NAMALWA (cell line): ENCODE data around the gene SERPINB1.
"Not testable (repeated sequence)": the region's sequence is repeated elsewhere in the genome, so short reads cannot be mapped to it uniquely, and the experiment has no call there.

Experiments
- DNase-seq: peaks from one replicate; pipeline ENCODE4 v3.0.0-alpha.2; 2015; ENCODE audit warnings: low spot score

SERPINB1 gene

GRCh38 chr6:2817903-2818443 is 23.7 kb downstream of the SERPINB1 start:
- no peak for DNase-seq

GRCh38 chr6:2816158-2816557 is 25.5 kb downstream of the SERPINB1 start:
- DNase-seq = no peak

GRCh38 chr6:2812695-2813094 is 29.0 kb downstream of the SERPINB1 start:
- no peak for DNase-seq

GRCh38 chr6:2810092-2810671 is 31.5 kb downstream of the SERPINB1 start:
- no peak for DNase-seq

GRCh38 chr6:2809015-2809414 is 32.6 kb downstream of the SERPINB1 start:
- DNase-seq = no peak

GRCh38 chr6:2807342-2808090 is 34.1 kb downstream of the SERPINB1 start:
- DNase-seq = no peak

GRCh38 chr6:2806644-2807043 is 35.0 kb downstream of the SERPINB1 start:
- DNase-seq = no peak

- no peak for DNase-seq
These were observed 36.6 kb downstream of the SERPINB1 start for GRCh38 chr6:2805031-2805430.

- no peak for DNase-seq
These were observed 37.1 kb downstream of the SERPINB1 start for GRCh38 chr6:2804516-2804915.

- DNase-seq = no peak
These were observed 37.8 kb downstream of the SERPINB1 start for GRCh38 chr6:2803731-2804429.

- DNase-seq = no peak
These were observed 39.1 kb downstream of the SERPINB1 start for GRCh38 chr6:2802521-2803060.

GRCh38 chr6:2801687-2802086 is 40.0 kb downstream of the SERPINB1 start:
- not testable (repeated sequence) for DNase-seq

- no peak for DNase-seq
These were observed 40.9 kb downstream of the SERPINB1 start for GRCh38 chr6:2800552-2801316.

- DNase-seq = no peak
These were observed 41.6 kb downstream of the SERPINB1 start for GRCh38 chr6:2799936-2800527.

GRCh38 chr6:2798586-2799134 is 43.0 kb downstream of the SERPINB1 start:
- DNase-seq = no peak

GRCh38 chr6:2797564-2798031 is 44.1 kb downstream of the SERPINB1 start:
- DNase-seq = no peak

GRCh38 chr6:2796861-2797260 is 44.8 kb downstream of the SERPINB1 start:
- no peak for DNase-seq

GRCh38 chr6:2795956-2796355 is 45.7 kb downstream of the SERPINB1 start:
- DNase-seq = no peak

GRCh38 chr6:2795162-2795561 is 46.5 kb downstream of the SERPINB1 start:
- DNase-seq = no peak

GRCh38 chr6:2794171-2794730 is 47.4 kb downstream of the SERPINB1 start:
- no peak for DNase-seq
